Stimulated activated CD8-positive, alpha-beta memory T cell treated with anti-CD3 and anti-CD28 coated beads, Interleukin-4, amount 100 ng/mL, for 24 hours (primary cell): ENCODE measurements around the gene DBNL.
A peak's percentile ranks its signal among the peaks of the same experiment; 100 is the strongest.

Source experiments
- DNase-seq: peaks from one replicate; pipeline ENCODE4 v3.0.0-alpha.2; 2020; ENCODE audit warnings: low read depth

The DBNL gene

GRCh38 chr7:44043902-44044301 lies 600 bp upstream of the DBNL start:
- no peak for DNase-seq

- no peak for DNase-seq
These were observed 918 bp downstream of the DBNL start for GRCh38 chr7:44045226-44046014.

GRCh38 chr7:44046321-44047061 lies 2.0 kb downstream of the DBNL start:
- DNase-seq, result no peak

- no peak for DNase-seq
These were observed 3.7 kb downstream of the DBNL start for GRCh38 chr7:44048031-44048795.

GRCh38 chr7:44050121-44050914 lies 5.8 kb downstream of the DBNL start:
- no peak for DNase-seq

GRCh38 chr7:44050915-44051560 lies 6.5 kb downstream of the DBNL start:
- DNase-seq, result no peak

- DNase-seq, result no peak
These were observed 7.2 kb downstream of the DBNL start for GRCh38 chr7:44051611-44052220.

- no peak for DNase-seq
These were observed 8.4 kb downstream of the DBNL start for GRCh38 chr7:44052771-44053365.

- DNase-seq, result no peak
These were observed 12.2 kb downstream of the DBNL start for GRCh38 chr7:44056681-44057080.

GRCh38 chr7:44057181-44057848 lies 12.8 kb downstream of the DBNL start:
- DNase-seq, result no peak

- no peak for DNase-seq
These were observed 13.6 kb downstream of the DBNL start for GRCh38 chr7:44057849-44058758.

- DNase-seq, result no peak
These were observed 14.3 kb downstream of the DBNL start for GRCh38 chr7:44058759-44059218.

- DNase-seq, result peak; percentile 33
These were observed 15.0 kb downstream of the DBNL start for GRCh38 chr7:44059219-44060090.

- no peak for DNase-seq
These were observed 15.8 kb downstream of the DBNL start for GRCh38 chr7:44060091-44060947.

- no peak for DNase-seq
These were observed 16.6 kb downstream of the DBNL start for GRCh38 chr7:44060948-44061644.

GRCh38 chr7:44061645-44062179 lies 17.2 kb downstream of the DBNL start:
- DNase-seq, result no peak
